Endodermal cell (in vitro differentiated cells): ENCODE measurements around the gene TCF20. TPM values are rescaled to one million over a fixed set of nuclear protein-coding genes. Genes with fewer than 3 reads are reported as not detected.

Experiments
- DNase-seq: peaks from one replicate; pipeline ENCODE4 v3.0.0-alpha.2; 2017
- H3K27ac ChIP-seq: 2 replicates; pipeline ENCODE4 v1.5.1; 2013; ENCODE audit warnings: mild to moderate bottlenecking, low read depth, low read length, moderate library complexity
- H3K27me3 ChIP-seq: 2 replicates; pipeline ENCODE4 v1.6.1; 2013; ENCODE audit warnings: mild to moderate bottlenecking, low read length, moderate library complexity; ENCODE audit not compliant: insufficient read depth, control insufficient read depth, poor library complexity, severe bottlenecking
- H3K36me3 ChIP-seq: 2 replicates; pipeline ENCODE4 v1.7.0; 2013; ENCODE audit warnings: mild to moderate bottlenecking, low read length, moderate library complexity; ENCODE audit not compliant: control insufficient read depth, insufficient read depth
- H3K4me1 ChIP-seq: one replicate; pipeline ENCODE4 v1.7.0; 2013; ENCODE audit warnings: low read length; ENCODE audit not compliant: control insufficient read depth, insufficient read depth
- H3K4me3 ChIP-seq: 2 replicates; pipeline ENCODE4 v1.5.1; 2013; ENCODE audit warnings: mild to moderate bottlenecking, low read length, moderate library complexity
- H3K9ac ChIP-seq: 2 replicates; pipeline ENCODE4 v1.6.1; 2013; ENCODE audit warnings: mild to moderate bottlenecking, low read length, moderate library complexity; ENCODE audit not compliant: poor library complexity, severe bottlenecking; ENCODE audit errors: extremely low read depth
- H3K9me3 ChIP-seq: 2 replicates; pipeline ENCODE4 v1.6.1; 2013; ENCODE audit warnings: mild to moderate bottlenecking, low read length, moderate library complexity; ENCODE audit not compliant: control insufficient read depth
- H3K27ac Mint-ChIP-seq: 2 replicates; pipeline ENCODE4 v1.8.0; 2020; ENCODE audit warnings: mixed read lengths
- H3K27me3 Mint-ChIP-seq: 2 replicates; pipeline ENCODE4 v1.8.0; 2021; ENCODE audit warnings: mild to moderate bottlenecking, mixed read lengths; ENCODE audit not compliant: insufficient read depth
- H3K36me3 Mint-ChIP-seq: 2 replicates; pipeline ENCODE4 v1.8.0; 2020; ENCODE audit warnings: low read depth, mixed read lengths
- H3K4me1 Mint-ChIP-seq: 2 replicates; pipeline ENCODE4 v1.8.0; 2020; ENCODE audit warnings: mixed read lengths
- H3K4me3 Mint-ChIP-seq: 2 replicates; pipeline ENCODE4 v1.8.0; 2020; ENCODE audit warnings: mild to moderate bottlenecking, moderate library complexity, mixed read lengths
- H3K9me3 Mint-ChIP-seq: 2 replicates; pipeline ENCODE4 v1.8.0; 2020; ENCODE audit warnings: mild to moderate bottlenecking, mixed read lengths
- CTCF ChIP-seq: fragments of 200-600 bp; sonication (generic); conservative IDR thresholded peaks from 2 replicates; pipeline ENCODE4 v1.5.0; 2021; ENCODE audit warnings: antibody characterized with exemption, mild to moderate bottlenecking
- whole genome bisulfite sequencing, 2 experiments: methylation state at CpG; one replicate each; pipeline versions ENCODE4 v1.1.5 to v1.1.7; 2013; ENCODE audit warnings: missing lambda C conversion rate in 2 of 2, mixed read lengths in 1 of 2; ENCODE audit not compliant: insufficient coverage in 1 of 2, insufficient read length in 1 of 2; 5-methylcytosine and 5-hydroxymethylcytosine counted together
- total RNA-seq, 2 donors: library from RNA; stranded (reverse); fragmentation: NEBNext Ultra II Directional in 1 of 2; extraction: Animal tissue kit (Norgen Biotek cat#: 25700) in 1 of 2; gene quantifications; 2 replicates in 1 of 2; 3 replicates in 1 of 2; pipeline ENCODE4 v1.2.1, GENCODE V29; 2021

The TCF20 gene
- total RNA-seq, 2 donors from 2014 or later: 113 to 134 TPM

DNA sequence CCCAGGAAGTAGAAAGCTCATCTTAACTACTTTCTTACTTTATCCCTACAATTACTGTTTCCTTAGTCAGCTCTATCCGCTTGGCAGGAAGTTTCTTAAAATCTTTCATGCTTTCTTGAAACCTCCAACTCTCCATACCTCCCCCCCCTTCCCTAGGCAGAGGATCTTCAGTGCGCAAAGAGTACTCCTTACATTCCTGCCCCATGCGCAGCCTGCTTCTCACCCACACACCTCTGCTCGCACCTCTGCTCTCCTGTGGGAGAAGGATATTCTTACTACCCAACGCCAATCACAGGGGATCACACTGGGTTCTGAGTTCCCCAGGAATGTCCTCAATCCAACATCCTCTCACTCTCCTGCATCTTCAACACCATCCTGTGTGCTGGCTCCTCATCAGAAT is 12.3 kb downstream of the TCF20 start:
- no peaks in the 10 kb centered on the region for H3K9me3 ChIP-seq
- Mint-ChIP-seq H3K4me1 (peaks cover 24% of the 10 kb centered on the region), H3K27me3 (peaks cover 2% of the 10 kb centered on the region), H3K27ac (peak overlapping the region; percentile 59), H3K36me3 (peaks cover 10% of the 10 kb centered on the region), H3K4me3 (no peak overlapping the region), H3K9me3 (no peaks in the 10 kb centered on the region)
- H3K4me1 ChIP-seq: no peaks in the 10 kb centered on the region
- no peaks in the 10 kb centered on the region for H3K27me3 ChIP-seq
- no peaks in the 10 kb centered on the region for H3K36me3 ChIP-seq
- WGBS, 2 experiments: 92 to 97% methylated on average over 3 to 5 of the region's 5 CpGs
- no peak overlapping the region for H3K9ac ChIP-seq
- TF ChIP-seq CTCF: no peak
- no peak overlapping the region for H3K4me3 ChIP-seq
- no peak for DNase-seq
- H3K27ac ChIP-seq: no peak overlapping the region

- H3K27me3 Mint-ChIP-seq: no peaks in the 10 kb centered on the region
- H3K9ac ChIP-seq: no peak overlapping the region
Observed at GRCh38 chr22:42257386-42257785, 13.1 kb downstream of the TCF20 start.

GRCh38 chr22:42256930-42257329 is 13.5 kb downstream of the TCF20 start:
- DNase-seq: no peak
- H3K4me3 ChIP-seq: no peak overlapping the region
- H3K27ac Mint-ChIP-seq: no peak overlapping the region
- no peaks in the 10 kb centered on the region for H3K36me3 ChIP-seq
- H3K27me3 ChIP-seq: no peaks in the 10 kb centered on the region
- H3K9me3 ChIP-seq: no peaks in the 10 kb centered on the region
- H3K4me1 Mint-ChIP-seq: peaks cover 21% of the 10 kb centered on the region
- H3K9ac ChIP-seq: no peak overlapping the region
- H3K4me1 ChIP-seq: no peaks in the 10 kb centered on the region
- H3K36me3 Mint-ChIP-seq: peaks cover 10% of the 10 kb centered on the region
- H3K27ac ChIP-seq: no peak overlapping the region
- no peaks in the 10 kb centered on the region for H3K27me3 Mint-ChIP-seq
- 94 to 100% methylated on average over 4 to 5 of the region's 5 CpGs for WGBS, 2 experiments
- H3K9me3 Mint-ChIP-seq: no peaks in the 10 kb centered on the region
- no peak overlapping the region for H3K4me3 Mint-ChIP-seq
- TF ChIP-seq CTCF: no peak

More at GRCh38 chr22:42257386-42257785, 13.1 kb downstream of the TCF20 start:
- H3K4me1 ChIP-seq: no peaks in the 10 kb centered on the region
- H3K9me3 ChIP-seq: no peaks in the 10 kb centered on the region
- no peak overlapping the region for H3K4me3 ChIP-seq
- Mint-ChIP-seq H3K36me3 (peaks cover 10% of the 10 kb centered on the region), H3K4me1 (peaks cover 21% of the 10 kb centered on the region), H3K27ac (no peak overlapping the region), H3K9me3 (no peaks in the 10 kb centered on the region), H3K4me3 (no peak overlapping the region)
- no peak for DNase-seq
- no peaks in the 10 kb centered on the region for H3K27me3 ChIP-seq
- no peak overlapping the region for H3K27ac ChIP-seq
- no peaks in the 10 kb centered on the region for H3K36me3 ChIP-seq
- no peak for TF ChIP-seq CTCF
- 82% methylated on average over 2 of the region's 2 CpGs; no CpG with 5 or more reads in 1 of the 2 experiments for WGBS, 2 experiments
